Fibroblast of lung (primary cell): Measurements from ENCODE around the gene FANCG. TPM values are rescaled to one million over a fixed set of nuclear protein-coding genes. Genes with fewer than 3 reads are reported as not detected.

Experiments
- DNase-seq, 2 donors: peaks; one replicate each; pipeline versions ENCODE4 v3.0.0 to v3.0.0-alpha.2; 2010; ENCODE audit warnings: low read depth in 2 of 2
- H2AFZ ChIP-seq: 2 replicates; pipeline ENCODE4 v1.5.1; 2012; ENCODE audit warnings: low read length, control low read depth, inconsistent platforms
- H3K27ac ChIP-seq: 2 replicates; pipeline ENCODE4 v1.5.1; 2011; ENCODE audit warnings: low read length, control low read depth; ENCODE audit not compliant: insufficient read depth
- H3K27me3 ChIP-seq: 2 replicates; pipeline ENCODE4 v1.5.1; 2011; ENCODE audit warnings: mild to moderate bottlenecking, low read length; ENCODE audit not compliant: control insufficient read depth, insufficient read depth
- H3K36me3 ChIP-seq: 2 replicates; pipeline ENCODE4 v1.5.1; 2011; ENCODE audit warnings: low read length; ENCODE audit not compliant: control insufficient read depth, insufficient read depth
- H3K4me1 ChIP-seq: 2 replicates; pipeline ENCODE4 v1.5.1; 2011; ENCODE audit warnings: low read length; ENCODE audit not compliant: control insufficient read depth, insufficient read depth; ENCODE audit errors: extremely low read depth
- H3K4me2 ChIP-seq: 2 replicates; pipeline ENCODE4 v1.5.1; 2011; ENCODE audit warnings: low read length, control low read depth; ENCODE audit not compliant: insufficient read depth; ENCODE audit errors: extremely low read depth
- H3K4me3 ChIP-seq, 4 experiments: fragments of 200-600 bp in 1 of 4; sonication (generic) in 1 of 4; replicated peaks in 1 of 4; 2 replicates each; pipeline ENCODE4 v1.5.1; 2011 to 2016; ENCODE audit warnings: low read length in 4 of 4, low read depth in 3 of 4, mild to moderate bottlenecking in 3 of 4, control low read depth in 2 of 4, inconsistent platforms in 1 of 4, mixed read lengths in 1 of 4; ENCODE audit not compliant: insufficient read depth in 1 of 4; ENCODE audit errors: control extremely low read depth in 1 of 4
- H3K79me2 ChIP-seq: 2 replicates; pipeline ENCODE4 v1.5.1; 2012; ENCODE audit warnings: mild to moderate bottlenecking, low read length, inconsistent platforms; ENCODE audit not compliant: control insufficient read depth, insufficient read depth
- H3K9ac ChIP-seq: 2 replicates; pipeline ENCODE4 v1.5.1; 2011; ENCODE audit warnings: mild to moderate bottlenecking, low read length, control low read depth; ENCODE audit not compliant: insufficient read depth
- H3K9me3 ChIP-seq: 2 replicates; pipeline ENCODE4 v1.5.1; 2012; ENCODE audit warnings: low read depth, low read length; ENCODE audit not compliant: control insufficient read depth, insufficient read depth
- H4K20me1 ChIP-seq: 2 replicates; pipeline ENCODE4 v1.5.1; 2011; ENCODE audit warnings: low read length; ENCODE audit not compliant: control insufficient read depth, insufficient read depth; ENCODE audit errors: extremely low read depth
- CTCF ChIP-seq, 2 donors: IDR thresholded peaks in 1 of 2; conservative IDR thresholded peaks in 1 of 2; 1 replicate in 1 of 2; 2 replicates in 1 of 2; pipeline ENCODE4 v1.5.1; 2011 to 2012; ENCODE audit warnings: low read length in 2 of 2, control low read depth in 1 of 2, inconsistent platforms in 1 of 2, low read depth in 1 of 2, mild to moderate bottlenecking in 1 of 2
- EZH2 ChIP-seq: IDR thresholded peaks from 2 replicates; pipeline ENCODE4 v1.5.1; 2012; ENCODE audit warnings: low read length, control low read depth, mild to moderate bottlenecking; ENCODE audit errors: missing control alignments
- polyA plus RNA-seq, 2 donors: library from polyadenylated mRNA; depleted of rRNA in 1 of 2; stranded (reverse) in 1 of 2; unstranded in 1 of 2; fragments of >200 nt; gene quantifications; 2 replicates each; pipeline ENCODE4 v1.2.1, GENCODE V29; 2011 to 2012; ENCODE audit warnings: missing spikeins in 1 of 2
- total RNA-seq: library from RNA; depleted of rRNA; stranded (reverse); fragments of >200 nt; gene quantifications from 2 replicates; pipeline ENCODE4 v1.2.1, GENCODE V29; 2014

FANCG gene
- total and polyA plus RNA-seq, 2 donors (not counting 1 experiment from before 2014, with no cell fraction given), result 6.6 to 12.2 TPM

GRCh38 chr9:35042891-35043545 lies 36.7 kb downstream of the FANCG start:
- H3K27me3 ChIP-seq, result no peaks in the 10 kb centered on the region
- H4K20me1 ChIP-seq, result no peaks in the 10 kb centered on the region
- H3K79me2 ChIP-seq, result no peaks in the 10 kb centered on the region
- H3K9me3 ChIP-seq, result no peaks in the 10 kb centered on the region
- H2AFZ ChIP-seq, result no peak overlapping the region
- H3K4me2 ChIP-seq, result no peak overlapping the region
- TF ChIP-seq CTCF (conservative IDR thresholded peaks at IDR 0.05 in 1 of 2, IDR thresholded peaks at IDR 0.05 in 1 of 2; ENCODE audit: low read depth in 1 of 2, low read length in 2 of 2) (no peak), EZH2 (no peak)
- DNase-seq, result no peak
- H3K27ac ChIP-seq, result no peak overlapping the region
- H3K36me3 ChIP-seq, result peaks cover 1% of the 10 kb centered on the region
- peaks cover 4% of the 10 kb centered on the region for H3K4me1 ChIP-seq
- H3K9ac ChIP-seq, result no peak overlapping the region
- H3K4me3 ChIP-seq, result no peak overlapping the region

GRCh38 chr9:35042081-35042604 lies 37.6 kb downstream of the FANCG start:
- no peaks in the 10 kb centered on the region for H3K79me2 ChIP-seq
- no peaks in the 10 kb centered on the region for H4K20me1 ChIP-seq
- peaks cover 4% of the 10 kb centered on the region for H3K4me1 ChIP-seq
- peak in 1 of 2 donors; percentile 53 for DNase-seq
- TF ChIP-seq EZH2 (no peak), CTCF (conservative IDR thresholded peaks at IDR 0.05 in 1 of 2, IDR thresholded peaks at IDR 0.05 in 1 of 2; ENCODE audit: low read depth in 1 of 2, low read length in 2 of 2) (no peak)
- peaks cover 1% of the 10 kb centered on the region for H3K36me3 ChIP-seq
- no peak overlapping the region for H3K27ac ChIP-seq
- no peak overlapping the region for H2AFZ ChIP-seq
- H3K4me3 ChIP-seq, result no peak overlapping the region
- no peaks in the 10 kb centered on the region for H3K9me3 ChIP-seq
- H3K4me2 ChIP-seq, result no peak overlapping the region
- H3K9ac ChIP-seq, result no peak overlapping the region
- H3K27me3 ChIP-seq, result no peaks in the 10 kb centered on the region

GRCh38 chr9:35035851-35036701 lies 43.7 kb downstream of the FANCG start:
- Histone ChIP-seq H4K20me1 (no peaks in the 10 kb centered on the region), H3K9me3 (no peaks in the 10 kb centered on the region), H3K27me3 (no peaks in the 10 kb centered on the region), H3K4me3 (peak overlapping the region; percentile 21 to 48 (median 30)), H3K9ac (peak overlapping the region; percentile 36), H3K79me2 (no peaks in the 10 kb centered on the region), H3K36me3 (no peaks in the 10 kb centered on the region), H3K4me2 (peak overlapping the region; percentile 44), H3K4me1 (peaks cover 3% of the 10 kb centered on the region), H3K27ac (peak overlapping the region; percentile 42), H2AFZ (peak overlapping the region; percentile 79)
- peak; percentile 36 to 63 for DNase-seq
- no peak for TF ChIP-seq EZH2
- TF ChIP-seq CTCF (conservative IDR thresholded peaks at IDR 0.05 in 1 of 2, IDR thresholded peaks at IDR 0.05 in 1 of 2; ENCODE audit: low read depth in 1 of 2, low read length in 2 of 2), result no peak
